ENCODE results near the gene PDCD1.

DNA sequence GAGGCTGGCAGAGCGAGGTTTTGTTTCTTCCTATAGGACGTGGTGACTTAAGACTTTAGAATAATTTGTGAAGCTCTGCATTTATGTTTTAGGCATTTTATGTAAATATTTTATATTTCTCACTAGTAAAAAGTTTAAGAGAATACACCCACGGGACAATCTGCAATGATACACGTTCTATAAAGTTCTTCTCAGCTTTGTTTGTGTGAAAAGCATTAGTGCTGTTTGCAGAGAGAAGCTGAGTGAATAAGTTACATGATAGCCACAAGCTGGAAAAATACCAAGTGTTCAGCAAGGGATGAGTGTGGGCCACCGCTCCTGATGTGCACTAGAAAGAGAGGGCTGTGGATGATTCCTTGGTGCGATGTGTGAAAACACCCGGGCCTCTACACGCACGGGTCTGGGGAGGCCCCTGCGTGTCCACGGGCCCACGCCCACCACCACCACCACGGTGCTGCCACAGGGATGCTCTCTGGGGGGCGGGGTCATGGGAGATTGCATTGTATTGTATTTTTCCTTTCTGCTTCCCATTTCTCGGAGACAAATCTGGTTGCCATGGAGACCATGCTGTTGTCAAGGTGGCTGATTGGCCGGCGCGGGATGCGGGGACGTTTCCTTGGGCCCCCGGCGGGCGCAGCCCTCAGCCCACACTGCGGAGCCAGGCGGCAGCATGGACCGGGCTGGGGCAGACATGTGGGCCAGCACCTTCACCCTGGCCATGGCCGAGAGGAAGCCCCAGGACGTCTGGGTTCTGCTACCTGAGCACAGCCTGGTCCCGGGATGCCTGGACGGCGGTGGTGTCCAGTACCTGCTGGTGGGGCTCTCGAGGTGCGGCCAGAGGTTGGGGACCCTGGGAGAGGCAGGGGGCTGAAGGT lies 10.6 kb upstream of the PDCD1 start, which contains the start of gene RTP5:
- TF ChIP-seq EZH2 (IDR thresholded peaks at IDR 0.05; ENCODE audit: low read length, missing control alignments): no peak
- TF ChIP-seq, protein P1, sequence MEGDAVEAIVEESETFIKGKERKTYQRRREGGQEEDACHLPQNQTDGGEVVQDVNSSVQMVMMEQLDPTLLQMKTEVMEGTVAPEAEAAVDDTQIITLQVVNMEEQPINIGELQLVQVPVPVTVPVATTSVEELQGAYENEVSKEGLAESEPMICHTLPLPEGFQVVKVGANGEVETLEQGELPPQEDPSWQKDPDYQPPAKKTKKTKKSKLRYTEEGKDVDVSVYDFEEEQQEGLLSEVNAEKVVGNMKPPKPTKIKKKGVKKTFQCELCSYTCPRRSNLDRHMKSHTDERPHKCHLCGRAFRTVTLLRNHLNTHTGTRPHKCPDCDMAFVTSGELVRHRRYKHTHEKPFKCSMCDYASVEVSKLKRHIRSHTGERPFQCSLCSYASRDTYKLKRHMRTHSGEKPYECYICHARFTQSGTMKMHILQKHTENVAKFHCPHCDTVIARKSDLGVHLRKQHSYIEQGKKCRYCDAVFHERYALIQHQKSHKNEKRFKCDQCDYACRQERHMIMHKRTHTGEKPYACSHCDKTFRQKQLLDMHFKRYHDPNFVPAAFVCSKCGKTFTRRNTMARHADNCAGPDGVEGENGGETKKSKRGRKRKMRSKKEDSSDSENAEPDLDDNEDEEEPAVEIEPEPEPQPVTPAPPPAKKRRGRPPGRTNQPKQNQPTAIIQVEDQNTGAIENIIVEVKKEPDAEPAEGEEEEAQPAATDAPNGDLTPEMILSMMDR (conservative IDR thresholded peaks at IDR 0.05 in 1 of 2, IDR thresholded peaks at IDR 0.05 in 1 of 2; ENCODE audit: low read depth in 1 of 2, low read length in 2 of 2): no peak
